Endodermal cell (in vitro differentiated cells): ENCODE measurements around the gene NAPA. TPM values are rescaled to one million over a fixed set of nuclear protein-coding genes. Genes with fewer than 3 reads are reported as not detected.

Source experiments
- DNase-seq: peaks from one replicate; pipeline ENCODE4 v3.0.0-alpha.2; 2017
- H3K27ac ChIP-seq: 2 replicates; pipeline ENCODE4 v1.5.1; 2013; ENCODE audit warnings: mild to moderate bottlenecking, low read depth, low read length, moderate library complexity
- H3K27me3 ChIP-seq: 2 replicates; pipeline ENCODE4 v1.6.1; 2013; ENCODE audit warnings: mild to moderate bottlenecking, low read length, moderate library complexity; ENCODE audit not compliant: insufficient read depth, control insufficient read depth, poor library complexity, severe bottlenecking
- H3K36me3 ChIP-seq: 2 replicates; pipeline ENCODE4 v1.7.0; 2013; ENCODE audit warnings: mild to moderate bottlenecking, low read length, moderate library complexity; ENCODE audit not compliant: control insufficient read depth, insufficient read depth
- H3K4me1 ChIP-seq: one replicate; pipeline ENCODE4 v1.7.0; 2013; ENCODE audit warnings: low read length; ENCODE audit not compliant: control insufficient read depth, insufficient read depth
- H3K4me3 ChIP-seq: 2 replicates; pipeline ENCODE4 v1.5.1; 2013; ENCODE audit warnings: mild to moderate bottlenecking, low read length, moderate library complexity
- H3K9ac ChIP-seq: 2 replicates; pipeline ENCODE4 v1.6.1; 2013; ENCODE audit warnings: mild to moderate bottlenecking, low read length, moderate library complexity; ENCODE audit not compliant: poor library complexity, severe bottlenecking; ENCODE audit errors: extremely low read depth
- H3K9me3 ChIP-seq: 2 replicates; pipeline ENCODE4 v1.6.1; 2013; ENCODE audit warnings: mild to moderate bottlenecking, low read length, moderate library complexity; ENCODE audit not compliant: control insufficient read depth
- H3K27ac Mint-ChIP-seq: 2 replicates; pipeline ENCODE4 v1.8.0; 2020; ENCODE audit warnings: mixed read lengths
- H3K27me3 Mint-ChIP-seq: 2 replicates; pipeline ENCODE4 v1.8.0; 2021; ENCODE audit warnings: mild to moderate bottlenecking, mixed read lengths; ENCODE audit not compliant: insufficient read depth
- H3K36me3 Mint-ChIP-seq: 2 replicates; pipeline ENCODE4 v1.8.0; 2020; ENCODE audit warnings: low read depth, mixed read lengths
- H3K4me1 Mint-ChIP-seq: 2 replicates; pipeline ENCODE4 v1.8.0; 2020; ENCODE audit warnings: mixed read lengths
- H3K4me3 Mint-ChIP-seq: 2 replicates; pipeline ENCODE4 v1.8.0; 2020; ENCODE audit warnings: mild to moderate bottlenecking, moderate library complexity, mixed read lengths
- H3K9me3 Mint-ChIP-seq: 2 replicates; pipeline ENCODE4 v1.8.0; 2020; ENCODE audit warnings: mild to moderate bottlenecking, mixed read lengths
- CTCF ChIP-seq: fragments of 200-600 bp; sonication (generic); conservative IDR thresholded peaks from 2 replicates; pipeline ENCODE4 v1.5.0; 2021; ENCODE audit warnings: antibody characterized with exemption, mild to moderate bottlenecking
- WGBS, 2 experiments: methylation state at CpG; one replicate each; pipeline versions ENCODE4 v1.1.5 to v1.1.7; 2013; ENCODE audit warnings: missing lambda C conversion rate in 2 of 2, mixed read lengths in 1 of 2; ENCODE audit not compliant: insufficient coverage in 1 of 2, insufficient read length in 1 of 2; 5-methylcytosine and 5-hydroxymethylcytosine counted together
- total RNA-seq, 2 donors: library from RNA; stranded (reverse); fragmentation: NEBNext Ultra II Directional in 1 of 2; extraction: Animal tissue kit (Norgen Biotek cat#: 25700) in 1 of 2; gene quantifications; 2 replicates in 1 of 2; 3 replicates in 1 of 2; pipeline ENCODE4 v1.2.1, GENCODE V29; 2021

The NAPA gene
- total RNA-seq, 2 donors from 2014 or later = 66.0 to 73.9 TPM

DNA sequence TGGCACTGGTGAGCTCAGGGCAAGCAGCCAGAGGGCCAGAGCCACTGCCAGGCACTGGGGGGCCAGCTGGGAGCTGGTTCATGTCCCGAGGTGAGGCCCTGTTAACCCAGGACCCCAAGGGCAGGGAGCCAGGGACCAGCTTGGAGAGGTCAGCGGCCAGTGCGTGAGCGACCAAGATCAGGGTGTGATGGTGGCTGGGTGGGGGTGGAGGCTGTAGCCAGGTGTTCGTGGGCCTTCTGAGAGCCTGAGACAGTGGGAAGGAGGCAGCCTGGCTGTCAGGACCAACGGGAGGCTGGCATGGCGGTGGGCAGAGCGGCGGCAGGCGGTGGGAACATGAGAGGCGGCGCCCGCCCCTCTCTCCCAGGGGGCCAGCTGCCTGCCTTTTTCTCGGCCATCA lies 22.7 kb downstream of the NAPA start:
- no peak overlapping the region for H3K4me3 Mint-ChIP-seq
- peaks cover 22% of the 10 kb centered on the region for H3K36me3 ChIP-seq
- H3K9me3 Mint-ChIP-seq = no peaks in the 10 kb centered on the region
- no peak overlapping the region for H3K4me3 ChIP-seq
- H3K27ac Mint-ChIP-seq = no peak overlapping the region
- no peak overlapping the region for H3K27ac ChIP-seq
- no peaks in the 10 kb centered on the region for H3K27me3 Mint-ChIP-seq
- H3K9me3 ChIP-seq = no peaks in the 10 kb centered on the region
- H3K9ac ChIP-seq = no peak overlapping the region
- DNase-seq = no peak
- H3K4me1 ChIP-seq = no peaks in the 10 kb centered on the region
- no peaks in the 10 kb centered on the region for H3K27me3 ChIP-seq
- WGBS, 2 experiments = 95 to 97% methylated on average over 3 to 14 of the region's 14 CpGs
- peaks cover 22% of the 10 kb centered on the region for H3K36me3 Mint-ChIP-seq
- no peaks in the 10 kb centered on the region for H3K4me1 Mint-ChIP-seq
- TF ChIP-seq CTCF = no peak

DNA sequence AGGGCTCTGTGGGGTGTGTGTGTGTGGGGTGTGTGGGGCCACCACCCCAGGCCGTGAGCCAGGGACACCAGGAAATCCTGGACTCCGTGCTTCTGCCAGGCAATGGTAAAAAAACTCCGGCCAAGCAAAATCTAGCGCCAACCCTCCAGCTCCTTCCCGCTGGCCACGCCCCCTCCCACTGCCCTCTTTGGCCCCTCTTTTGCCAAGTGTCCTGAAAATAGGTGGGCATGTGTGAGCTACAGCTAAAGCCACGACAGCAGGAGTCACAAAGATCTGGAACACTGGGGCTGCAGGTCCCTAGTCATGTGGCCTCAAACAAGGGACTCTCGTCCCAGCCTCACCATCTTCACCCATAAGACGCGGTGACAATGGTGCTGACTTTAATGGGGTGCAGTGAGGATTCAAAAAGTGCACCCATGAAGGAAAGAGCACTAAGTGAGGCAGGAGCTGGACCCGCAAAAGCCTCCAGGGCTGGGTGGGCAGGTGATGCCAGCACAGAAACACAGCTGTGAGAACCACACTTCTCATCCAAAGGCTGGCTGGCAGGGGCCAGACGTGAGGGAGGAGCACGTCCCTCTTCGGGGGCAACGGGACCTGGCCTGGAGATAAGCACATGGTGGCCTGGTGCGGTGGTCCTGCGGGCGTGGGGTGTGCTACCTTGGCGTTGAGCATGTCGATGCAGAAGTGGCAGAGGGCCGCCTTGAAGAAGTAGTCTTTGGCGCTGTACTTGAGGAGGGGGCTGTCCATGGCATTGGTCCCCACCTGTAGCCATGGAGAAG lies 23.3 kb downstream of the NAPA start:
- Histone ChIP-seq H3K27me3 (no peaks in the 10 kb centered on the region), H3K9me3 (no peaks in the 10 kb centered on the region), H3K4me1 (no peaks in the 10 kb centered on the region), H3K9ac (no peak overlapping the region), H3K4me3 (no peak overlapping the region), H3K27ac (peak overlapping the region; percentile 22), H3K36me3 (peaks cover 22% of the 10 kb centered on the region)
- Mint-ChIP-seq H3K27ac (no peak overlapping the region), H3K4me3 (no peak overlapping the region), H3K36me3 (peaks cover 22% of the 10 kb centered on the region), H3K4me1 (no peaks in the 10 kb centered on the region), H3K9me3 (no peaks in the 10 kb centered on the region), H3K27me3 (no peaks in the 10 kb centered on the region)
- DNase-seq = no peak
- no peak for TF ChIP-seq CTCF
- 92 to 94% methylated on average over 18 to 22 of the region's 22 CpGs for WGBS, 2 experiments

GRCh38 chr19:47490847-47491246 lies 24.0 kb downstream of the NAPA start:
- no peak overlapping the region for H3K4me3 Mint-ChIP-seq
- H3K27me3 Mint-ChIP-seq = no peaks in the 10 kb centered on the region
- peaks cover 22% of the 10 kb centered on the region for H3K36me3 Mint-ChIP-seq
- Histone ChIP-seq H3K27ac (no peak overlapping the region), H3K9ac (no peak overlapping the region), H3K9me3 (no peaks in the 10 kb centered on the region), H3K36me3 (peaks cover 22% of the 10 kb centered on the region), H3K4me3 (no peak overlapping the region), H3K4me1 (no peaks in the 10 kb centered on the region), H3K27me3 (no peaks in the 10 kb centered on the region)
- TF ChIP-seq CTCF = no peak
- no peak overlapping the region for H3K27ac Mint-ChIP-seq
- DNase-seq = no peak
- H3K4me1 Mint-ChIP-seq = no peaks in the 10 kb centered on the region
- WGBS, 2 experiments = 80% methylated on average over 3 of the region's 3 CpGs; no CpG with 5 or more reads in 1 of the 2 experiments
- H3K9me3 Mint-ChIP-seq = no peaks in the 10 kb centered on the region
